Liver (tissue), 9 donors: ENCODE results near the gene LPGAT1. TPM values are rescaled to one million over a fixed set of nuclear protein-coding genes. Genes with fewer than 3 reads are reported as not detected.

Experiments used
- DNase-seq: peaks from one replicate; pipeline ENCODE4 v3.0.0-alpha.2; 2017; ENCODE audit warnings: low spot score
- H3K27ac ChIP-seq, 2 donors: one replicate each; pipeline ENCODE4 v1.7.0; 2013; ENCODE audit warnings: inconsistent platforms in 2 of 2, low read length in 2 of 2, control low read depth in 1 of 2, low read depth in 1 of 2, mild to moderate bottlenecking in 1 of 2
- H3K27me3 ChIP-seq, 4 donors: one replicate each; pipeline versions ENCODE4 v1.6.1 to v1.7.0; 2013; ENCODE audit warnings: low read length in 3 of 4, inconsistent platforms in 1 of 4, mild to moderate bottlenecking in 1 of 4, moderate library complexity in 1 of 4; ENCODE audit not compliant: control insufficient read depth in 4 of 4, insufficient read depth in 4 of 4
- H3K36me3 ChIP-seq, 4 donors: one replicate each; pipeline versions ENCODE4 v1.6.1 to v1.7.0; 2013; ENCODE audit warnings: low read length in 3 of 4, mild to moderate bottlenecking in 3 of 4, low read depth in 1 of 4, moderate library complexity in 1 of 4; ENCODE audit not compliant: control insufficient read depth in 4 of 4, insufficient read depth in 3 of 4
- H3K4me1 ChIP-seq, 4 donors: one replicate each; pipeline versions ENCODE4 v1.6.1 to v1.7.0; 2013; ENCODE audit warnings: low read length in 3 of 4, mild to moderate bottlenecking in 3 of 4, moderate library complexity in 1 of 4; ENCODE audit not compliant: control insufficient read depth in 4 of 4, insufficient read depth in 4 of 4
- H3K4me3 ChIP-seq, 3 donors: one replicate each; pipeline versions ENCODE4 v1.6.1 to v1.7.0; 2013; ENCODE audit warnings: low read length in 3 of 3, control low read depth in 1 of 3, low read depth in 1 of 3, mild to moderate bottlenecking in 1 of 3
- H3K9ac ChIP-seq, 2 donors: one replicate each; pipeline ENCODE4 v1.7.0; 2013; ENCODE audit warnings: low read length in 2 of 2, mild to moderate bottlenecking in 2 of 2, moderate library complexity in 2 of 2, control low read depth in 1 of 2, low read depth in 1 of 2
- H3K9me3 ChIP-seq, 4 donors: one replicate each; pipeline versions ENCODE4 v1.6.1 to v1.7.0; 2013; ENCODE audit warnings: low read length in 3 of 4; ENCODE audit not compliant: control insufficient read depth in 4 of 4
- ATF3 ChIP-seq: IDR thresholded peaks from 2 replicates; pipeline ENCODE4 v1.6.1; 2016; ENCODE audit warnings: antibody characterized with exemption
- EGR1 ChIP-seq, 2 donors: IDR thresholded peaks; 2 replicates each; pipeline ENCODE4 v1.6.1; 2016 to 2018; ENCODE audit warnings: antibody characterized with exemption in 2 of 2, low read depth in 2 of 2
- FOXA1 ChIP-seq: IDR thresholded peaks from 2 replicates; pipeline ENCODE4 v1.6.1; 2016; ENCODE audit warnings: antibody characterized with exemption
- FOXA2 ChIP-seq: IDR thresholded peaks from 2 replicates; pipeline ENCODE4 v1.6.1; 2016; ENCODE audit warnings: antibody characterized with exemption
- GABPA ChIP-seq, 2 donors: IDR thresholded peaks in 1 of 2; conservative IDR thresholded peaks in 1 of 2; 2 replicates each; pipeline ENCODE4 v1.6.1; 2016; ENCODE audit warnings: antibody characterized with exemption in 2 of 2, mild to moderate bottlenecking in 1 of 2, moderate library complexity in 1 of 2
- HNF4A ChIP-seq, 2 donors: conservative IDR thresholded peaks; 2 replicates each; pipeline ENCODE4 v1.6.1; 2016; ENCODE audit warnings: antibody characterized with exemption in 2 of 2, mild to moderate bottlenecking in 2 of 2
- HNF4G ChIP-seq: IDR thresholded peaks from 2 replicates; pipeline ENCODE4 v1.6.1; 2016; ENCODE audit warnings: antibody characterized with exemption
- JUND ChIP-seq, 2 donors: IDR thresholded peaks; 2 replicates each; pipeline ENCODE4 v1.6.1; 2016; ENCODE audit warnings: antibody characterized with exemption in 2 of 2
- NR2F2 ChIP-seq: IDR thresholded peaks from 2 replicates; pipeline ENCODE4 v1.6.1; 2016; ENCODE audit warnings: antibody characterized with exemption
- RAD21 ChIP-seq, 2 donors: IDR thresholded peaks; 2 replicates each; pipeline ENCODE4 v1.6.1; 2016; ENCODE audit warnings: antibody characterized with exemption in 2 of 2, mild to moderate bottlenecking in 2 of 2
- SP1 ChIP-seq: IDR thresholded peaks from 2 replicates; pipeline ENCODE4 v1.6.1; 2018; ENCODE audit warnings: antibody characterized with exemption, mild to moderate bottlenecking
- TAF1 ChIP-seq: conservative IDR thresholded peaks from 2 replicates; pipeline ENCODE4 v1.6.1; 2016; ENCODE audit warnings: antibody characterized with exemption, mild to moderate bottlenecking
- WGBS: extraction: QIAGEN DNeasy Blood & Tissue Kit; methylation state at CpG from one replicate; pipeline ENCODE4 v1.1.7; 2013; 5-methylcytosine and 5-hydroxymethylcytosine counted together
- polyA plus RNA-seq, 2 donors: library from polyadenylated mRNA; stranded (reverse) in 1 of 2; unstranded in 1 of 2; fragments of 200-250 nt in 1 of 2; fragments of >200 nt in 1 of 2; fragmentation: Nextera tagmentation in 1 of 2; extraction: Ambion mirVana in 1 of 2; gene quantifications; one replicate each; pipeline versions ENCODE4 v1.2.1 to v1.2.3, GENCODE V29; 2013 to 2015
- total RNA-seq, 2 donors: library from RNA; depleted of rRNA; stranded (reverse); fragments of >200 nt; gene quantifications; one replicate each; pipeline ENCODE4 v1.2.3, GENCODE V29; 2014
- TF ChIP-seq, protein P1 (sequence below): IDR thresholded peaks from 2 replicates; pipeline ENCODE4 v1.6.1; 2016; ENCODE audit warnings: antibody characterized with exemption, mild to moderate bottlenecking
- TF ChIP-seq, protein P2 (sequence below): fragments of 150-350 bp; IDR thresholded peaks from 2 replicates; pipeline ENCODE4 v1.5.1; 2017; ENCODE audit warnings: improper control_type of control experiment, low read depth, low read length; ENCODE audit not compliant: missing input control
- TF ChIP-seq, protein P3 (sequence below): IDR thresholded peaks from 2 replicates; pipeline ENCODE4 v1.6.1; 2016; ENCODE audit warnings: antibody characterized with exemption
- TF ChIP-seq, protein P4 (sequence below): IDR thresholded peaks from 2 replicates; pipeline ENCODE4 v1.6.1; 2016; ENCODE audit warnings: antibody characterized with exemption
- donor health status: healthy.
- donor health status: healthy.
- donor health status: healthy.
- donor health status: healthy.
- donor health status: healthy.

The LPGAT1 gene
- total and polyA plus RNA-seq, 4 donors = 11.6 to 53.8 (median 32.2) TPM

DNA sequence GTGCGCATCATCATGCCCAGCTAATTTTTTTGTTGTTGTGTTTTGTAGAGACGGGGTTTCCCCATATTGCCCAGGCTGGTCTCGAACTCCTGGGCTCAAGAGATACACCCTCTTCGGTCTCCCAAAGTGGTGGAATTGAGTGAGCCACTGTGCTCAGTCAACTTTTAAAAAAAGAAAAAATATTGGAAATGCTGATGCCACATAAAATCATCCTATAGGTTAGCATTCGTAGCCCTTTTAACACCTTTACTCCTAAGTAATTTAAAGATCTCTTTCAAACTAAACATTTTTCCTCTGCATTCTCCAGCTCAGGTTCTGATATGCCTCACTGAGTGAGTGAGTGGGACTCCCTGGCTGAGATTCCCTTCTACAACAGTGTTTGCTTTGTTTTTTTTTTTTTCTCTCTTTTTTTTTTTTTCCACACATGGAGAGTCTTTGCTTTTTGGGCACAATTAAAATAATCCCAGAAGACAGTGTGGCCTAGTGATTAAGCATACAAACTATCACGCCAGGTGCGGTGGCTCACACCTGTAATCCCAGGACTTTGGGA lies 74.0 kb downstream of the LPGAT1 start:
- Histone ChIP-seq H3K27me3 (no peaks in the 10 kb centered on the region), H3K4me1 (peaks cover 0 to under 1% (median 0%) of the 10 kb centered on the region in 4 donors), H3K36me3 (peaks cover 0 to 18% (median 10%) of the 10 kb centered on the region in 4 donors), H3K9ac (no peak overlapping the region), H3K4me3 (no peak overlapping the region), H3K27ac (no peak overlapping the region), H3K9me3 (no peaks in the 10 kb centered on the region)
- DNase-seq = no peak
- WGBS = 98% methylated on average over 7 of the region's 7 CpGs
- TF ChIP-seq, protein P1, sequence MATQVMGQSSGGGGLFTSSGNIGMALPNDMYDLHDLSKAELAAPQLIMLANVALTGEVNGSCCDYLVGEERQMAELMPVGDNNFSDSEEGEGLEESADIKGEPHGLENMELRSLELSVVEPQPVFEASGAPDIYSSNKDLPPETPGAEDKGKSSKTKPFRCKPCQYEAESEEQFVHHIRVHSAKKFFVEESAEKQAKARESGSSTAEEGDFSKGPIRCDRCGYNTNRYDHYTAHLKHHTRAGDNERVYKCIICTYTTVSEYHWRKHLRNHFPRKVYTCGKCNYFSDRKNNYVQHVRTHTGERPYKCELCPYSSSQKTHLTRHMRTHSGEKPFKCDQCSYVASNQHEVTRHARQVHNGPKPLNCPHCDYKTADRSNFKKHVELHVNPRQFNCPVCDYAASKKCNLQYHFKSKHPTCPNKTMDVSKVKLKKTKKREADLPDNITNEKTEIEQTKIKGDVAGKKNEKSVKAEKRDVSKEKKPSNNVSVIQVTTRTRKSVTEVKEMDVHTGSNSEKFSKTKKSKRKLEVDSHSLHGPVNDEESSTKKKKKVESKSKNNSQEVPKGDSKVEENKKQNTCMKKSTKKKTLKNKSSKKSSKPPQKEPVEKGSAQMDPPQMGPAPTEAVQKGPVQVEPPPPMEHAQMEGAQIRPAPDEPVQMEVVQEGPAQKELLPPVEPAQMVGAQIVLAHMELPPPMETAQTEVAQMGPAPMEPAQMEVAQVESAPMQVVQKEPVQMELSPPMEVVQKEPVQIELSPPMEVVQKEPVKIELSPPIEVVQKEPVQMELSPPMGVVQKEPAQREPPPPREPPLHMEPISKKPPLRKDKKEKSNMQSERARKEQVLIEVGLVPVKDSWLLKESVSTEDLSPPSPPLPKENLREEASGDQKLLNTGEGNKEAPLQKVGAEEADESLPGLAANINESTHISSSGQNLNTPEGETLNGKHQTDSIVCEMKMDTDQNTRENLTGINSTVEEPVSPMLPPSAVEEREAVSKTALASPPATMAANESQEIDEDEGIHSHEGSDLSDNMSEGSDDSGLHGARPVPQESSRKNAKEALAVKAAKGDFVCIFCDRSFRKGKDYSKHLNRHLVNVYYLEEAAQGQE = no peak
- TF ChIP-seq, protein P2, sequence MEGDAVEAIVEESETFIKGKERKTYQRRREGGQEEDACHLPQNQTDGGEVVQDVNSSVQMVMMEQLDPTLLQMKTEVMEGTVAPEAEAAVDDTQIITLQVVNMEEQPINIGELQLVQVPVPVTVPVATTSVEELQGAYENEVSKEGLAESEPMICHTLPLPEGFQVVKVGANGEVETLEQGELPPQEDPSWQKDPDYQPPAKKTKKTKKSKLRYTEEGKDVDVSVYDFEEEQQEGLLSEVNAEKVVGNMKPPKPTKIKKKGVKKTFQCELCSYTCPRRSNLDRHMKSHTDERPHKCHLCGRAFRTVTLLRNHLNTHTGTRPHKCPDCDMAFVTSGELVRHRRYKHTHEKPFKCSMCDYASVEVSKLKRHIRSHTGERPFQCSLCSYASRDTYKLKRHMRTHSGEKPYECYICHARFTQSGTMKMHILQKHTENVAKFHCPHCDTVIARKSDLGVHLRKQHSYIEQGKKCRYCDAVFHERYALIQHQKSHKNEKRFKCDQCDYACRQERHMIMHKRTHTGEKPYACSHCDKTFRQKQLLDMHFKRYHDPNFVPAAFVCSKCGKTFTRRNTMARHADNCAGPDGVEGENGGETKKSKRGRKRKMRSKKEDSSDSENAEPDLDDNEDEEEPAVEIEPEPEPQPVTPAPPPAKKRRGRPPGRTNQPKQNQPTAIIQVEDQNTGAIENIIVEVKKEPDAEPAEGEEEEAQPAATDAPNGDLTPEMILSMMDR = no peak
- TF ChIP-seq NR2F2 (no peak), RAD21 (IDR thresholded peaks at IDR 0.05) (no peak), JUND (IDR thresholded peaks at IDR 0.05) (no peak), HNF4A (conservative IDR thresholded peaks at IDR 0.05) (no peak), EGR1 (IDR thresholded peaks at IDR 0.05; ENCODE audit: low read depth in 2 of 2) (no peak), TAF1 (no peak), HNF4G (no peak), GABPA (IDR thresholded peaks at IDR 0.05 in 1 of 2, conservative IDR thresholded peaks at IDR 0.05 in 1 of 2) (no peak)
- TF ChIP-seq, protein P3, sequence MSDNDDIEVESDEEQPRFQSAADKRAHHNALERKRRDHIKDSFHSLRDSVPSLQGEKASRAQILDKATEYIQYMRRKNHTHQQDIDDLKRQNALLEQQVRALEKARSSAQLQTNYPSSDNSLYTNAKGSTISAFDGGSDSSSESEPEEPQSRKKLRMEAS = no peak

DNA sequence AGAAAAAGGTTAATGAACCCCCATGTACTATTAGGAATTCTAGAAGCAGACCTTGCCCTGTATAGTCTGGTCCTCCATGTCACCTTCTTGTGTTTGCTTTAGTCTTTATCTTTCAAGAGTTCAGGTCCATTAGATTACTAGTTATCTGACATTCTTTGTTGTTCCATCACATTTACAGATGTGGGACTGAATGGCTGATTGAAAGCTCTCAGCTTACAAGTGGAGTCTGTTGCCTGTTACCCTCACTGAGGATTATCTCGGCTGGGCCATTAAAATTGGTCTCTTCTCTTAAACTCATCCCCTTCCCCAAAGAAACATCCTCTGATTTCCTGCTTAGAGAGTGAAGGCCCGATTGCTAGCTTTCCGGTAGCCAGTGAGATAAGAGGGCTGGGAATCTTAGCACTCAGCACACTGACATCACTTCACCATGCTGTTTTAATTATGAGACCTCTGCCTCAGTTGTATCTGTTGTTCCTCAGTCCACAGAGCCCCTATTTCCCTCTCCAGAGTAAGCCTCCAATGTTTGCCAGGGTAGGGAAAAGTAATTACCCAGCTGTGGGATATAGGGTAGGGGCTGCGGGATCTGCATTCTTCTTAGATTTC lies 76.8 kb downstream of the LPGAT1 start:
- Histone ChIP-seq H3K36me3 (peaks cover 5 to 32% (median 27%) of the 10 kb centered on the region in 4 donors), H3K27me3 (no peaks in the 10 kb centered on the region), H3K9ac (no peak overlapping the region), H3K9me3 (no peaks in the 10 kb centered on the region), H3K27ac (no peak overlapping the region), H3K4me3 (no peak overlapping the region), H3K4me1 (no peaks in the 10 kb centered on the region)
- no peak for TF ChIP-seq FOXA2
- no peak for TF ChIP-seq ATF3
- TF ChIP-seq, protein P1 = no peak
- TF ChIP-seq, protein P2 = no peak
- no peak for TF ChIP-seq JUND (IDR thresholded peaks at IDR 0.05)
- TF ChIP-seq, protein P4, sequence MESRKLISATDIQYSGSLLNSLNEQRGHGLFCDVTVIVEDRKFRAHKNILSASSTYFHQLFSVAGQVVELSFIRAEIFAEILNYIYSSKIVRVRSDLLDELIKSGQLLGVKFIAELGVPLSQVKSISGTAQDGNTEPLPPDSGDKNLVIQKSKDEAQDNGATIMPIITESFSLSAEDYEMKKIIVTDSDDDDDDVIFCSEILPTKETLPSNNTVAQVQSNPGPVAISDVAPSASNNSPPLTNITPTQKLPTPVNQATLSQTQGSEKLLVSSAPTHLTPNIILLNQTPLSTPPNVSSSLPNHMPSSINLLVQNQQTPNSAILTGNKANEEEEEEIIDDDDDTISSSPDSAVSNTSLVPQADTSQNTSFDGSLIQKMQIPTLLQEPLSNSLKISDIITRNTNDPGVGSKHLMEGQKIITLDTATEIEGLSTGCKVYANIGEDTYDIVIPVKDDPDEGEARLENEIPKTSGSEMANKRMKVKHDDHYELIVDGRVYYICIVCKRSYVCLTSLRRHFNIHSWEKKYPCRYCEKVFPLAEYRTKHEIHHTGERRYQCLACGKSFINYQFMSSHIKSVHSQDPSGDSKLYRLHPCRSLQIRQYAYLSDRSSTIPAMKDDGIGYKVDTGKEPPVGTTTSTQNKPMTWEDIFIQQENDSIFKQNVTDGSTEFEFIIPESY = no peak
- TF ChIP-seq NR2F2 = no peak
- TF ChIP-seq SP1 = no peak
- TF ChIP-seq EGR1 (IDR thresholded peaks at IDR 0.05; ENCODE audit: low read depth in 2 of 2) = no peak
- TF ChIP-seq FOXA1 = no peak
- no peak for TF ChIP-seq HNF4A (conservative IDR thresholded peaks at IDR 0.05)
- no peak for TF ChIP-seq TAF1
- TF ChIP-seq HNF4G = no peak
- no peak for DNase-seq
- WGBS = 88% methylated on average over 4 of the region's 4 CpGs
